Dendritic cell treated with granulocyte-macrophage colony-stimulating factor and Interleukin-4, amounts not matched to agents 40 ng/mL and 50 ng/mL, for 4 days (primary cell): ENCODE results near the gene IL33.

Experiments
- H3K27ac Mint-ChIP-seq: one replicate; pipeline ENCODE4 v1.8.0; 2022; ENCODE audit warnings: mild to moderate bottlenecking, mixed read lengths
- H3K27me3 Mint-ChIP-seq: one replicate; pipeline ENCODE4 v1.8.0; 2022; ENCODE audit warnings: mild to moderate bottlenecking, mixed read lengths
- H3K36me3 Mint-ChIP-seq: one replicate; pipeline ENCODE4 v1.8.0; 2022; ENCODE audit warnings: low read depth, mixed read lengths
- H3K4me1 Mint-ChIP-seq: one replicate; pipeline ENCODE4 v1.8.0; 2022; ENCODE audit warnings: low read depth, mixed read lengths
- H3K4me3 Mint-ChIP-seq: one replicate; pipeline ENCODE4 v1.8.0; 2022; ENCODE audit warnings: mild to moderate bottlenecking, moderate library complexity, mixed read lengths
- H3K9me3 Mint-ChIP-seq: one replicate; pipeline ENCODE4 v1.8.0; 2022; ENCODE audit warnings: mixed read lengths
- intact Hi-C: fragments of 100-400 bp; cut with micrococcal nuclease; formaldehyde crosslinking; loops from one replicate; pipeline ENCODE4 v1.15.0; 2022

Gene IL33

DNA sequence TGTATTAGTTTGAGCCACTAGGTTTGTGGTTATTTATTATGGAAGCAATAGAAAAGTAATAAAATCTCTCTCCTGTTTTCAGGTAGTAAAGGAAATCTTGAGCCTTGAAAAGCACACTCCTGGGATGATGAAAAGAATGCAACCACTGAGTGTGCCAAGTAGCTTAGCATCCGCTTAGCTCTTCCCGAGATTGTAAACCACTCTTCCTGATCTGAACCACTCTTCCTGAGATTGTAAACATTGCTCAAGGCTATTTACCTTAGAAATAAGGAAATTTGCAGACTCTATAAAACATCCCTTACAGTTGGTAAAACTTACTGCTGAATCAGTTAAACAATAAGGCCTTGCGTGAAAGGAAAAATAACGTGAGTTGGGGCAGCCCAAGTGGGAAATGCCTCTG lies 17.4 kb upstream of the IL33 start:
- intact Hi-C loops = no loop called here
- Mint-ChIP-seq H3K36me3 (no peaks in the 10 kb centered on the region), H3K27ac (no peak overlapping the region), H3K9me3 (no peaks in the 10 kb centered on the region), H3K4me3 (no peak overlapping the region), H3K4me1 (no peaks in the 10 kb centered on the region), H3K27me3 (peaks cover 1% of the 10 kb centered on the region)

DNA sequence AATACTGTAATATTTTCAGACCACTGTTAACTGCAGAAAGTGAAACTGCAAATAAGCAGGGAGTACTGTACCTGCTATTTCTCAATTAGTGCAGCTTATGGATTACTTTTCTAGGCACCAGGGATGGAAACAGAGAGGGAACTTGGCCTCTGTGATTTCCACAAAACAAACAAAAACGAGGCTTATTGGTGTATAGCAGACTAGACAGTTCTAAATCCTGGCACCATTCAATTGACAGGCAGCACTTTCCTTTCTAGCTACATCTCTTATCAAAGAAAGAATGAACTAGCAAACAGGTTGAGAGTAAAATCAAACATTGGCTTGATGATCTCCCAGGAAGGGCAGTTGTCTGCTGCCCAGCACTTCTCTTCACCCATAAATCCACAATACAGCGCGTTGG lies 16.0 kb upstream of the IL33 start:
- intact Hi-C loops = no loop called here
- H3K4me3 Mint-ChIP-seq = no peak overlapping the region
- no peaks in the 10 kb centered on the region for H3K36me3 Mint-ChIP-seq
- H3K9me3 Mint-ChIP-seq = no peaks in the 10 kb centered on the region
- peaks cover 1% of the 10 kb centered on the region for H3K27me3 Mint-ChIP-seq
- no peaks in the 10 kb centered on the region for H3K4me1 Mint-ChIP-seq
- no peak overlapping the region for H3K27ac Mint-ChIP-seq

DNA sequence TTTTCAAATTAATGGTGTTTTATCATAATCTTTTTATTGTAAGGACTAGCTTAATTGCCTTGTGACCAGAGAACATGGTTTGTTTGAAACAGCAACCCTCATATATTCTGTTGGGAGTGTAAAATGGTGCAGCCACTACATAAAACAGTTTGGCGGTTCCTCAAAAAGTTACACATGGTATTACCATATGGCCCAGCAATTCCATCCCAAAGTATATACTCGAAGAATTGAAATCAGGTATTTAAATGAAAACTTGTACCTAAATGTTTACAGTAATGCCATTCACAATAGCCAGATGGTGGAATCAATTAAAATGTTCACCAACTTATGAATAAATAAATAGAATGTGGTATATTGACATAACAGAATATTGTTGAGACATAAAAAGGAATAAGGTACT lies 14.8 kb upstream of the IL33 start:
- H3K4me1 Mint-ChIP-seq = no peaks in the 10 kb centered on the region
- H3K36me3 Mint-ChIP-seq = no peaks in the 10 kb centered on the region
- intact Hi-C loops = no loop called here
- H3K27ac Mint-ChIP-seq = no peak overlapping the region
- peaks cover 1% of the 10 kb centered on the region for H3K27me3 Mint-ChIP-seq
- no peaks in the 10 kb centered on the region for H3K9me3 Mint-ChIP-seq
- no peak overlapping the region for H3K4me3 Mint-ChIP-seq

DNA sequence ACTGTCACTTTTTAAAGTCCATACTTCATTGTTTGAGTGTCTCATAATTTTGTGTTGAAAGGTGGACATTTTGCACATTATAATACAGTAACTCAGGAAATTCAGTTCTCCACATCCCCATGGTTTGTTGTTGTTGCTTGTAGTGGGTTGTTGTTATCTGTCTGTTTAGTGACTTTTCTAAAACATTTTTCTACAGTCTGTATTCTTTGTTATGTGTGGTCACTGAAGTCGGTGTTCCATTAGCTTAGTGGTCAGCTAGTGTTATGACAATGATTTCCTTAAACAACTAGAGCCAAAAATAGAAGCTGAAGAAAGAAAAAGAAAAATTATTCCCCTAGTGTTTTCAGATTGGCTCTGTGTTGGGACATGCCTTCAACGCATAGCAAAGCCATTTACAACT lies 5.6 kb upstream of the IL33 start:
- H3K36me3 Mint-ChIP-seq = no peaks in the 10 kb centered on the region
- intact Hi-C loops = no loop called here
- no peak overlapping the region for H3K4me3 Mint-ChIP-seq
- no peaks in the 10 kb centered on the region for H3K4me1 Mint-ChIP-seq
- H3K27ac Mint-ChIP-seq = no peak overlapping the region
- peaks cover 31% of the 10 kb centered on the region for H3K9me3 Mint-ChIP-seq
- no peaks in the 10 kb centered on the region for H3K27me3 Mint-ChIP-seq

DNA sequence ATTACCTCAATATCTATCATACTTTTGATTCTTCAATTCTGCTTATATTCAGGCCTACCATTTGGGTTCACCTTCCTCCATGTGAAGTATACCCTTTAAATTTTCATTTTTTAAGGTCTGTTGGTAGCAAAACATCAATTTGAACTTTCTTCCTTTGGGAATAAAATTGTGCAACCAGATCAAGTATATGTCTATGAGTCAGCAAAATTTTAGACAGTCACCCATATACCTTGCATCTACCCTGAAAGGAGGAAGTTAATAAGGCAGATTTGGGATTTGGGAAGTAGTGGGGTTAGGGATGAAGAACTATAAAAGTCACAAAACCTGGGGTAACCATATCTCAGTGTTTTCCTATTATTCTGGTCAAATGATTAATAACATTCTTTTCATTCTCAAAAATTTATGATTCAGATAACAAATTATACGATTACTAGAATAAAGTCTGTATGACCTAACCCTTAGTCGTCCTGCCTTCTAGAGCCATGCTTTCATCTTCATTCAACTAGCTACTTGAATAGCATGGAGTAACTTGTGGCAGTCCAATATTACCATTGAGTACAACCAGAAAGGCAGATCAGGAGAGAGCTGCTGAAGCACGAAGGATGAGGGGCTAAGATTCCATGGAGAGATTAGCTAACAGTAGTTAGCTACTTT lies 2.8 kb upstream of the IL33 start:
- H3K27me3 Mint-ChIP-seq = peaks cover 2% of the 10 kb centered on the region
- H3K9me3 Mint-ChIP-seq = peaks cover 25% of the 10 kb centered on the region
- no peaks in the 10 kb centered on the region for H3K36me3 Mint-ChIP-seq
- intact Hi-C loops = no loop called here
- H3K27ac Mint-ChIP-seq = no peak overlapping the region
- H3K4me3 Mint-ChIP-seq = no peak overlapping the region
- no peaks in the 10 kb centered on the region for H3K4me1 Mint-ChIP-seq

DNA sequence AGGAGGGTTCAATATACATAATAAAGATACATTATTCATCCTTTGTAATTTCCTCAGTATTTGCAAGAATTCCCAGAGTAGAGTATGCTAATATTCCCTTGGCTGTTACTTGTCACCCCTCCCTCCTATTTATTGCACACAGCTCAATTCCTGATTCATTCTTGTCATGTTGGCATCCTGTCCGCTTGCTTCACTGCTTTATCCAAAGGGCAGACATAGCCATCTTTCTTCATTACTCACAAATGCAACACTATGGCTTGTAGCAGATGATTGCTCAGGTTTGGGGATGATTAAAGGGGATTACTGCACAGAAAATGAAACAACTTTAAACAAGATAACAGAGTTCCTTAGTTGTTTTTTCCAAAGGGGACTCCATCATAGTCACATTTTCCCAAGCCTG lies 1.2 kb upstream of the IL33 start:
- Mint-ChIP-seq H3K27me3 (peaks cover 3% of the 10 kb centered on the region), H3K4me1 (no peaks in the 10 kb centered on the region), H3K27ac (no peak overlapping the region), H3K4me3 (no peak overlapping the region), H3K9me3 (peaks cover 18% of the 10 kb centered on the region), H3K36me3 (no peaks in the 10 kb centered on the region)
- intact Hi-C loops = no loop called here

DNA sequence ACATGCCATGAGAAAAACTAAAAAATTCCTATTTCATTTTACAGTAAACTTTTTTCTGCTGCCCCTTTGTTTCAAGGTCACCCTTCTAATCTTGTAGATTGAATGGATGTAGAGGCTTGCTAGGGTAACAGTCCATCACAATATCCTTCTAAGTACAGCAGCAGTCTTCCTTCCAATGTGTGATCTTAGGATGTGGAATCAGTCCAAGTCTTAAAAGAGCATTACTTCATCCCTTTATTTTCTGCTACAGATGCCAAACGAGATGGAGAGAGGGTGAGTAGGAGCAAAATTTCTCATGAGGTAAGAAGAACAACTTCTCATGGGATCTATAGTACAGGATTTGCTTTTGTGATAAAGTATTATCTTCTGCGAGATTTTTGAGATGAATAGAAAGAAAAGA lies 704 bp upstream of the IL33 start:
- Mint-ChIP-seq H3K36me3 (no peaks in the 10 kb centered on the region), H3K27me3 (peaks cover 3% of the 10 kb centered on the region), H3K4me1 (no peaks in the 10 kb centered on the region), H3K4me3 (no peak overlapping the region), H3K27ac (no peak overlapping the region), H3K9me3 (peaks cover 14% of the 10 kb centered on the region)
- intact Hi-C loops = no loop called here

DNA sequence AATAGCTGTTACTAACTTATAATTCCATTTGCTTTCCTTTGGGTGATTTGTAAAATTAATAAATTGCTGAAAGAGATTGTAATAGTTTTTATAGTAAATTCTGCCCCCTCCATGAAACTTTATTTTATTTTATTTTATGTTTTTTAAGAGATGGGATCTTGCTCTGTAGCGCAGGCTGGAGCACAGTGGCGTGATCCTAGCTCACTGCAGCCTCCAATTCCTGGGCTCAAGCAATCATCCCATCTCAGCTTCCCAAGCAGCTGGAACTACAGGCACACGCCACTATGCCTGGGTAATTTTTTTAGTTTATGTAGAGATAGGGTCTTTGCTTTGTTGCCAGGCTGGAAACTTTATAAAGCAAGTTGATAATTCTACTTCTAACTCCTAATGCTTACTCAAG lies 395 bp downstream of the IL33 start:
- Mint-ChIP-seq H3K27me3 (peaks cover 3% of the 10 kb centered on the region), H3K36me3 (no peaks in the 10 kb centered on the region), H3K9me3 (peaks cover 3% of the 10 kb centered on the region), H3K27ac (no peak overlapping the region), H3K4me3 (no peak overlapping the region), H3K4me1 (no peaks in the 10 kb centered on the region)
- intact Hi-C loops = no loop called here

DNA sequence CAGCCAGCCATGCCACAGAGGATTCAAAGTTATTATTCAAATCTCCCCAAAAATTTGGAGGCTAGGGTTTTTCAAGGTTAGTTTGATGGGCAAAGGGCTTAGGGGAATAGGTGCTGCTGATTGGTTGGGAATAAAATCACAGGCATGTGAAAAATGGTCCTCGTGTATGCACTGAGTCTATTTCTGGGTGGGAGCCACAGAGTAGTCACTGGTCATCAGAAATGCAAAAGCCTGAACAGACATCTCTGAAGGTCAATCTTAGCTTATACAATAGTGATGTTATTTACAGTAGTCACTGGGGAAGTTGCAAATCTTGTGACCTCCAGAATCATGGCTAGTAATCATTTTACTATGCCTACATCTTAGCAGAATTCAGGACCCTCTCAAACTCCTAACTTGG lies 1.3 kb downstream of the IL33 start:
- intact Hi-C loops = no loop called here
- H3K9me3 Mint-ChIP-seq = no peaks in the 10 kb centered on the region

DNA sequence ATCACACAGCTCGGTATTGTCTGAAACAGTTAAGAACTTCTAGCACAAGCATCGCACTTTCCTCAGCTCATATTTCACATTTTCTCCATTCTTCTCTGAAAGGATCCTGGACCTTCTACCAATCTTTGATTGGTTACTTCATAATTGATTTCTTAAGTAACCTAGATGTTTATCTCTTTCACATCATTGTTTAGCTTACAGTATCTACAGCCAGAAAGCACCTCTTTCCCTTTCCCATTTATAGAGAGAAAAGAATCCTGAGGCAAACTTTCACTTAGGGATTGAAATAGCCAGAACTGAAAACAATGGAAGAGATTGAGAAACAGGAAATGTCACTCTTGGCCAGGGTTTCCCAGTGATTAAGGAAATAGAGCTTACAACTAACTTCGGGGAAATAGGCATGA lies 2.5 kb downstream of the IL33 start:
- intact Hi-C loops = no loop called here
- Mint-ChIP-seq H3K36me3 (no peaks in the 10 kb centered on the region), H3K9me3 (no peaks in the 10 kb centered on the region), H3K27ac (no peak overlapping the region), H3K4me3 (no peak overlapping the region), H3K27me3 (peaks cover 3% of the 10 kb centered on the region), H3K4me1 (no peaks in the 10 kb centered on the region)

More for the DNA sequence above, 1.3 kb downstream of the IL33 start:
- peaks cover 3% of the 10 kb centered on the region for H3K27me3 Mint-ChIP-seq
- H3K36me3 Mint-ChIP-seq = no peaks in the 10 kb centered on the region
- no peak overlapping the region for H3K27ac Mint-ChIP-seq
- H3K4me3 Mint-ChIP-seq = no peak overlapping the region
- H3K4me1 Mint-ChIP-seq = no peaks in the 10 kb centered on the region

DNA sequence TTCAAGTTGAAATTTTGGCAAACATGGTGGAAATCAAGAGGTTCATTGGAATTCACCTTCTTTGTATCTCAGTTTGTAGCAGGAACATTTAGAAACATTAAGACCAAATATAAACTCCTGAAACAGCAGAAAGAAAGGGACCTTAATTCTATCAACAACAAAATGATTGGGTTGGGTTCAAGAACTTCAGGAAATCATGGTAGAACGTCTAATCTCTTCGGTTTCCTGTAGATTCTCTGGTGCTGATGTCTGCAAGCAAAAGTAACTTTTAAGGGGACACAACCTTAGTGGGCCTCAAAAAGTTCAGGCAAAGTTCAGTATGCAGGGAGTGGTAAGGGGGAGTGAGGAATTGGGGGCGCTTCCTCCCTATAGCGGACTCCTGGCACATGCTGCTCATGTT lies 3.4 kb downstream of the IL33 start:
- Mint-ChIP-seq H3K4me1 (no peaks in the 10 kb centered on the region), H3K27me3 (peaks cover 3% of the 10 kb centered on the region), H3K36me3 (no peaks in the 10 kb centered on the region), H3K27ac (no peak overlapping the region), H3K9me3 (no peaks in the 10 kb centered on the region), H3K4me3 (no peak overlapping the region)
- intact Hi-C loops = no loop called here

DNA sequence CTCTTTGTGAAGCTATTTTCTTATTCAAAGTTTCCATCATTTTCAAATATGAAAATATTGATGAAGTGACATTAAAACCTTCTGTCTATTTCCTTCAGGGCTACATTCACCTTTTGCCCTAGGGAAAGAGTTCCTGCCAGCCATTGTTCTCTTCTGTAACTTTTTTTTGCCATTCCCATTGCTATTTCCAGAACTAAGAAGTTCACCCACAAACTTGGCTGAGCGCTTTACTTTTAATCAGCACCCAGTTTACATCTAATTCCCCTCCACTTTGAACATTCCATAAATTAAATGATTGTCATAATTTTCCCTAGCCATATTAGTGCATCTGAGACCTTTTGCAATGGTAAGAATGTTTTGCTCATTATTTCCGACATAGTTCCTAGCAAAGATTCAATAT lies 4.4 kb downstream of the IL33 start:
- intact Hi-C loops = no loop called here
- peaks cover 3% of the 10 kb centered on the region for H3K27me3 Mint-ChIP-seq
- H3K9me3 Mint-ChIP-seq = no peaks in the 10 kb centered on the region
- H3K27ac Mint-ChIP-seq = no peak overlapping the region
- no peaks in the 10 kb centered on the region for H3K4me1 Mint-ChIP-seq
- no peaks in the 10 kb centered on the region for H3K36me3 Mint-ChIP-seq
- no peak overlapping the region for H3K4me3 Mint-ChIP-seq

DNA sequence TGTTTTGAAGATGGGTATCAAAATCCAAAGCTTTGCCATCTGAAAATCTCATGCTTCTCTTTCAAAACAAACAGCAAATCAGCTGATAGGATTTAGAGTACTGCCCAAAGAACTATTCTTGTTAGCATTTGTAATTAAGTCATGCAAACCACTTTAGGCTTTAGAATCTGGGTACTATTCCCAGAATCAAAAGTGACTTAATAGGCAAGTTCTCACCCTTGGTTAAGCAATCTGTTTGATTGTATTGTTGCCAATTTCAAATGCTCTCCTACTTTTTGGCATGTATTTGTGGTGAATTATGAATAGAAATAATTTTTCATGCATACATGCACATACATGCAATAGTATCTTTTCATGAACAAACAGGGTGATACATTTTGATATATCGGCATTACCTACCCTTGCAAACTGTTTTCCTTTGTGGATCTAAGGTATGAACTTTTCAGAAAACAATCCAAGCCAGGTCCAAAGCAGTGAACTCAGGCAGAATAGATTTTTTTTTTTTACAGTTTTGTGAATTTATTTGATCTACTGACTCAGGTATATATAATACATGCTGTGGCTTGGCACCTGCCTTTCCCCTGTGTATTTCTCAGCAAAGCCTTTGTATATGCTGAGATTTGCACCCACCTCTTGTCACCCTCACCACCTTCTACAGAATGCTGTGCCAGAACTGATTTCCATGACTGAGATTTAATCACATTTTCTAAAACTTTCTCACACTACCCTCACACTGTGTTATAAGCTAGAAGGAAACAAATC lies 9.0 kb downstream of the IL33 start:
- Mint-ChIP-seq H3K4me3 (no peak overlapping the region), H3K9me3 (no peaks in the 10 kb centered on the region), H3K4me1 (no peaks in the 10 kb centered on the region), H3K27me3 (peaks cover 2% of the 10 kb centered on the region), H3K36me3 (no peaks in the 10 kb centered on the region), H3K27ac (no peak overlapping the region)
- intact Hi-C loops = no loop called here

DNA sequence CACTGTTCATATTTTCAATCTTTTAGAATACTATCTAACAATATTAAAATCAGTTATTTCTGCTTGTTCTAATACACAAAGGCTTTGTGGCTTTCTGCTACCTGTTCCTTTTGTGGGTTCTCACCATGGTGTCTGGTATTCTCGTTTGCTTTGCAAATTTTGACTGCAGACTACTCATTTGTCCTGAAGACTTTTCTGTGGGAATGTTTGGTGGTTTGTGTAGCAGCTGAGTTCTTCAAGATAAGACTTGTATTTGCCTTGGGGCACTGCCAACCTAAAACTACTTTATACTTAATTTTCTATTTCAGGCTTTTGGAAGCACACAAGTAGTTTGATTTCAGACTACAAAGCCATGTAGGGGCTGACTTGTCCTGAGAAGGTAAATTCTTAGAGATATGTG lies 11.1 kb downstream of the IL33 start:
- Mint-ChIP-seq H3K9me3 (no peaks in the 10 kb centered on the region), H3K27ac (no peak overlapping the region), H3K4me1 (no peaks in the 10 kb centered on the region), H3K27me3 (peaks cover 2% of the 10 kb centered on the region), H3K4me3 (no peak overlapping the region), H3K36me3 (no peaks in the 10 kb centered on the region)
- intact Hi-C loops = no loop called here

DNA sequence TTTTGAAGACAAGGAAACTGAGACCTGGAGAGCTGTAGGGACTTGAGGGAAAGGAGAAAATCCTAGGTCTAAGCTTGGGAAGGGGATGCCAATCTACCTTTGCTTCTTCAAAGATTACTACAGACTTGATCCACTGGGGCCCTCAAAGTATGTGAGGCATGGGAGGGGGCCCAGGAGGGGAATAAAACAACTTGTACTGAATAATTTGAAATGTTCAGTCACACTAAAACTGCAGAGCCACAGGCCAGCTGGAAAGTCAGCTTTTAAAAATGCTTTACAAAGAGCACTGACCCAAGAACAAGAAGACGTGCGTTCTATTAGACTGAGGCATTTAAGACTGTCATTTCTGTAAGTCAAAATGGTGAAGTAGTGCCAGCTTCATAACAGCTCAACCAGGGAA lies 13.6 kb downstream of the IL33 start:
- intact Hi-C loops = no loop called here
- Mint-ChIP-seq H3K4me1 (no peaks in the 10 kb centered on the region), H3K27me3 (peaks cover 2% of the 10 kb centered on the region), H3K9me3 (no peaks in the 10 kb centered on the region), H3K27ac (no peak overlapping the region), H3K4me3 (no peak overlapping the region), H3K36me3 (no peaks in the 10 kb centered on the region)
